Measurements from ENCODE around the gene PLCB1.

Gene PLCB1

DNA sequence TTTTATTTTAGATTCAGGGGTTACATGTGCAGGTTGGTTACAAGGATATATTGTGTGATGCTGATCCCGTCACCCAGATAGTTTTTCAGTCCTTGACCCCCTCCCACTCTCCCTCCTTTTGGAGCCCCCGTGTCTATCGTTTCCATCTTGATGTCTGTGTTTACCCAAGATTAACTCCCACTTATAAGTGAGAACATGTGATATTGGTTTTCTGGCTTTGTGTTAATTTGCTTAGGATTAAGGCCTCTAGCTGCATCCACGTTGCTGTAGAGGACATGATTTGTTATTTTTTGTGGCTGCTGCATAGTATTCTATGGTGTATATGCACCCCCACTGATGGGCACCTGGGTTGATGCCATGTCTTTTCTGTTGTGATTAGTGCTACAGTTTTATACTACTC is 178.6 kb downstream of the PLCB1 start:
- no peak for DNase-seq

DNA sequence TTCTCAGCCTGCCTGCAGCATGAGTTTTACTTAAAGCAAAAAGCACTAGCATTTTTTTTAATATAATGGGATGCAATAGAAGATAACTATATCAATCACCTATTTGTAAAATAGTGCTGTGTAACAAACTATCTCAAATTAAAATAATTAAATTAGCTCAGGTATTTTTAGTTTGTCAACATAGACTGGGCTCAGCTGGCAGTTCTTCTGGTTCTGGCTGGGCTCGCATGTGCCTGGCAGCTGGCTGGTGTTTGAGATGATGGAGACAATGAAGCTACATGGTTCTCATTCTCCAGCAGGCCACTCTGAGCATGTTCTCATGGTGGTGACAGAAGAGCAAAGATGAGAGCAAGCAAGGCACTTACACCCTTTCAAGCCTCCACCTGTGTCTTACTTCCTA is 181.0 kb downstream of the PLCB1 start:
- DNase-seq = no peak

- DNase-seq = no peak
Measured at GRCh38 chr20:8315639-8316573, 183.8 kb downstream of the PLCB1 start.

- no peak for DNase-seq
Measured at GRCh38 chr20:8317448-8317847, 185.4 kb downstream of the PLCB1 start.

DNA sequence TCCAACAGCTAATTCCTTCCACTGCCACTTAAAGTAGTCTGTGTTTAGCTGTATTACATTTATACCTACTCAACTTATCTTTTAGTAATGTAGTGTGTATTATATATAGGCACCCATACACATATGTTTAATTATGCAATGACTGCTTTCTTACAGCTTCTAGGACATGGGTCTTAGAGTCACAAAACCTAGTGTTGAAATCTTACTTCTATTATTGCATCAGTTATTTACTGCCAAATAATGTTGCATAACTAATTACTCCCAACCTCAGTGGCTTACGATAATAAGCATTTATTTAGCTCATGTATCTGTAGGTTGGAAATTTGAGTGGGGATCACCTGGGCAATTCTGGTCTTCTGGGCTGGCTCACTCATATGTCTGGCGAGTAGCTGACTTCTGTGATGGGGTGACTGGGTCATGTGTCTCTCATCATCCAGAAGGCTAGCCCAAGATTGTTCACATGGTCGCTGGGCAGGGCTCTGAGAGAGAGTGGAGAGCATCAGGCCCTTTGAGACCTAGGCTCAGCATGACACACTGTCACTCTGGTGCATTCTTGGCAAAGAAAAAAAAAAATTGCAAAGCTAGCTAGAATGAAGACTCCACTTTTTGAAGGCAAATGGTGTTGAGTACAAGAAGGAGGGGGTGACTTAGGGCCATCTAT is 187.0 kb downstream of the PLCB1 start:
- no peak for DNase-seq

DNA sequence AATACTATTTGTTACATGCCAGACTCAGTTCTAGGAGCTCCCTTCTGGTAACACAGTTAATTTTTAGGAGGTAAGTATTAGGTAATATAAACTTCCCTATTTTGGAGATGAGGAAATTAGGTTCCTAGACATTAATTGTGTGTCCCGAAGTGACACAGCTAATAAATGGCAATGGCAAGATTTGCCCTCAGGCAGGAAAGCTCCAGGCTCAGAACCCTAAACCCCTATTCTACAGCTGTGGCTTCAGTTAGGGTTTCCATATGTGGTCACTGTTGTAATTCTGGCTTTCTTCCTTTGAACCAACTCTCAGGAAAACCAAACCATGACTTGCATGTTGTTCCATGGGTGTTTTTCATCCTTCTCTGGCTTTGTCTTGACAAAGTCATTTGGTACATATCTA is 188.2 kb downstream of the PLCB1 start:
- DNase-seq = no peak

- no peak for DNase-seq
Measured at GRCh38 chr20:8321001-8321400, 188.9 kb downstream of the PLCB1 start.

DNA sequence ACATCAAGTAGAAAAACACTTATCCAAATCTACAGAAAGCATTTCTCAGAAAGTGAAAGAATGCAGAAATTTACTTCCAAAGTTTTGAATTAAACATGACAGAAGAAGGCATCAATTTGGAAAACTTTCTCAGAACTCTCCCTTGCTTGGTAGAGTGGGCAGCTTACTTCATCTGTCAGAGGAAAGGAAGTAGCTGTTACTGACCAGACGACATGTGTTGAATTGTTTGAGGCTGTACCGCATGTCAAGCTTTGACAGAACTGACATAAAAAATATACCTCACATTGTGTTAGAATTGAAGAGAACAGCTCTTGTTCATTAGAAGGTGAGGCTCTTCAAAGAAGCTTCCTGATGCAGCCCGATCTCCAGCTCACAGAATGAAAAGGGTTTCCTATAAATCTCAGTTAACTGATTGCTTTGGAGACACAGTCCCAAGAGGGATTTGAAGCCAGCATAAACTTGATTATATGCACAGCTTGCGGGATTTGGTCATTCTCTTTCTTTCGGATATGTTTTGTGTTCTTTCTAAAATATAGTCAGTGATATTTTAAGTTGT is 190.7 kb downstream of the PLCB1 start:
- DNase-seq = no peak

DNA sequence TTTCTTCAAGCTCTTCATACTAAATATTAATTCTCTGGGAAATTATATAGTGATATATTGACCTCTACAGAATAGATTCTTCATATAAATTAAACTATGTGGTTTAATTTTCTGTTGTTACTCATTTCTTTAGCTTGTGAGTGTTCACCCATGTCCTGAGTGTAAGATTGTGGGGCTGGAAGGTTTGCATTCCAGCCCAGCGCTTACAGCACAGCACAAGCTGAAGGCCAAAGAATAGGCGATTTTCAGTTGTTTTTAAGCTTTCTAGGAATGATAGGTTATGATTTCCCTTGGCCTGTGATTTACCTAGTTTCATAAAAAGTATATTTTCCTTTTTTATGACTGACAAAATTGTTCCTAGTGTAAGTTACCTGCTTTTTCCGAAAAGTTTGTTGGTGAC is 194.1 kb downstream of the PLCB1 start:
- no peak for DNase-seq

DNA sequence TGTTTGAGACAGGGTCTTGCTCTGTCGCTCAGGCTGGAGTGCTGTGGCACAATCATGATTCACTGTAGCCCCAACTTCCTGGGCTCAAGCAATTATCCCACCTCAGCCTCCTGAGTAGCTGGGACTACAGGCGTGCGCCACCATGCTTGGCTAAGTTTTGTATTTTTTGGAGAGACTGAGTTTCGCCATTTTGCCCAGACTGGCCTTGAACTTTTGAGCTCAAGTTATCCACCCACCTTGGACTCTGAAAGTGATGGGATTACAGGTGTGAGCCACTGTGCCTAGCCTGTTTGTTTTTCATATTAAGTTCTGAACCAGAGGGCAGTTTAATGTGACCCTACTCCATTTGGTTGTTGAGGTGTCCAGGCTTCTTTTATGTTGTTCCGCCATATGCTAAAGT is 194.8 kb downstream of the PLCB1 start:
- DNase-seq = no peak

- no peak for DNase-seq
Measured at GRCh38 chr20:8328189-8328588, 196.1 kb downstream of the PLCB1 start.

DNA sequence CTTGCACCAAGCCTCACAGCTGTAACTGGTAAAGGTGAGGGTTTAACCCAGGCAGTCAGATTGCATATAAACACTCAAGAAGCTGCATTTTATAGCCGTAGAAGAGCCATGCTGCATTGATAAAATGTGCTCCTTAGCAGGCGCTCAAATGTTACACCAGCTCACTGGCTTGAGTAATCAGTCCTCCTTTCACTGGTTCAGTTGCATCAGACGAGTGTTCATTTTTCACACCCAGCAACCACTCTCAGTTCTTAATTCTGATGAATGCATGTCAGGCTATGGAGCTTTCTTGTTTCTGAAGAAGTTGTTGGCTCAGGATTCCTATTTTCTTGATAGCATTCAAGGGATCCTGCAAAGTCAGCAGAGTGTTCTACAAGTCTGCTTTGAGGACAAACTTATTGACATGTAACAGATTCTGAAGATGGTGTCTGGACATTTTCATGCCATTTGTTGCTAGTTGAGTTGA is 198.3 kb downstream of the PLCB1 start:
- no peak for DNase-seq

DNA sequence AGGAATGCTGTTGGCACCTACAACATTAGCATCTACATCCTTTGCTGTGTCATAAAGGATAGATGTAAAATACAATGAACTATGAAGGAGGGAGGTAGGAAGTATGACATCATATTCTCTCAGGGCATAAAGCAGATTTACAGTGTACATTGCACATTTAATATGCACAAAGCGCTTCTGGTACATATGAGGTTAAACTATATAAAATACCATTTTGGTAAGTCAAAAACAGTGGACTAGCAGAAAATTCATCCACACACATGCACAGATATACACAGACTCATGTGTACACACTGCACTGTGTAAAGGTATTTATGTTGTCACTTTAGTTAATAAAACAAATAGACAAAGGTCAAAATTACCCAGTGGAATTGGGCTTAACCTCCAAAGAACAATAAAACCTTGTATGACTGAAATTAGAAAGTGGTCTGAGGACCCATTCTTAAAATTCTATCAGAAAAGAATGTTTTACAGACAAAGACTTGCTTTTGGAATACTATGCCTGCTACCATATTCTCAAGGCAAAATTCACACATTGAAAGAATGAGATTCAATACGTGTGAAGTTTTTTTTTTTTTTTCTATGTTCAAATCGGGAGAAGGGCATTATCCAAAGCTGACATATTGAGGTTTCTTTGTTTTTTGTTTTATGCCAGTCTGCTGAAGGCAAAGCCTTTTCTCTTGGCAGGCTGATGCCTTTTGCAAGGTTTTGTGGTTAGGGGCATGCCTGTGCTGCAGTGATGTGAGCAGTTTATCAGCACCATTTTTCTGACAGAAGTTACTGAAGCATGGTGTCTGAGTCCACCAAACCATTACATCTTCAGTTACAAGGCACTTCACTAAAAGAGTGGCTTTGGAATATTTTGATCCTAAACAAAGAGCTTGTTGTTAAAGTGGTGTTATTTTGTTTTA is 199.0 kb downstream of the PLCB1 start:
- no peak for DNase-seq

DNA sequence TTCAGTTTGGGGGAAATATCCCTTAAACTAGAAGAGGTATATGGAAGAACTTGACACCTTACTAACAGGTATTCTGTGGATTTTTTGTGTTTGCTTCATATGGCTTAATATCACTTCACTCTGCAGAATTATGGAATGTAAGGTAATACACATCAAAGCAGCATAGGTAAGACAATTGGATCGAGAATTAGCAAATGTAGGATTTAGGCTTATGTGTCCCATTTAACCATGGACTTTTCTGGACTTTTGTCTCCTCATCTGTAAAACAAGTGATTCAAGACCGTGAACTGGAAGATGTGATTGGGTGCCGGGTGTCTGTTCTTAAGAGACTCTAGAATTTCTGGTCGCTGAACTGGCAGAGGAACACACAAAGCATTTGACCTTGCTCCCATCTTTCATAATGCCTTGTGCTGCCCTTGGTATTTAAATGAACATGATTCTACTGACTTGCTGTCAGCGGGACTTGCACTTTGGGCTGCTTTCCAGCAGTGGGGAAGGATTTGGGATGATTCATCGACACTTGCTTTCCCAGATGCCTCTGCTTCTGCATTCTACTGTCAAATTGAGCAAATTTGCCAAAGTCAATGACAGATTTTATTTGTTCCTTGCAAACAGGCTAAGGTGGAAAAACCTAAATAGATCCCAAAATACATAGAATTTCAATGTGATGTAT is 199.8 kb downstream of the PLCB1 start:
- no peak for DNase-seq

DNA sequence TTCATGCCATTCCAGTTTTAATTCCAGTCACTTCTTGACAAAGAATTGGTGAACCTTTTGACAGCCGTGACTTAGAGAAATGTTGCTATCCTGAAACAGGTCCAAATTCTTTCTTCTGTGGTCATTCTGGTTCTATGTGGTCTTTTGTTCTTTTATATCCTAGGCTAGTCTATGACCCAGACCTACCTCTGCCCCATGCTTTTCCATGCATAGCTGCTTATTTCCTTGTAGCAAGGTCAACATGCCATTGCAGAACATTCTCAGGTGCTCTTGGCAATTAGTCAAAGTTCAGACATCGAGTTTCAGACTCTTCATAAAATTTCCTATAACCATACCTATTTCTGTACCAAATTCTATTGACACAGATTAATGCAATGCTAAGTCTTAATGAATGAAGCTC is 202.6 kb downstream of the PLCB1 start:
- no peak for DNase-seq

- no peak for DNase-seq
Measured at GRCh38 chr20:8335059-8335458, 203.0 kb downstream of the PLCB1 start.

- no peak for DNase-seq
Measured at GRCh38 chr20:8335495-8336195, 203.6 kb downstream of the PLCB1 start.

GRCh38 chr20:8339349-8339748 is 207.3 kb downstream of the PLCB1 start:
- no peak for DNase-seq

- no peak for DNase-seq
Measured at GRCh38 chr20:8342391-8342790, 210.3 kb downstream of the PLCB1 start.

DNA sequence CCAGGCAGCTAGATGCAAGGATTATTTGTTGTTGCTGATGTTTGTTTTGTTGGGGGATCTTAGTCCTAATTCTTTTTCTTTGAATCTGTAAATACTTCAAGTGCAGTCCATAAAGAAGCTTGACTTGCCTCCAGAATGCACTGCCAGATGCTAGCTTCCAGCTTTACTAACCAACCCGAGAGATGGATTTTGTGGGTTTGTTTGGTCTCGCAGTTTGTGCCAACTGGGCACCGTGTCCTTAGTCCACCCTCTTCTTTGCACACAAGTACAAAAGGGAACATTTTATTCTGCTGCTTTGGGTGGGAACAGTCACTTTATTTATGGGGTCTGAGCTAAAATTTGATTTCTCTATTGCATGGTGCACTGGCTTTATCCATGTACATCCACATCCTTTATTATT is 212.0 kb downstream of the PLCB1 start:
- DNase-seq = no peak

GRCh38 chr20:8344631-8345030 is 212.6 kb downstream of the PLCB1 start:
- DNase-seq = no peak

All from effector CD4-positive, alpha-beta T cell (primary cell).